DMS114 treated with DMSO at 0.1 percent for 48 hours (cell line): ENCODE measurements around the gene FAM83B.
"Not testable (repeated sequence)": the region's sequence is repeated elsewhere in the genome, so short reads cannot be mapped to it uniquely, and the experiment has no call there.

Experiments used
- DNase-seq: peaks from one replicate; lab custom pipeline; 2025; ENCODE audit not compliant: unreplicated experiment; lab: John Stamatoyannopoulos, UW

Gene FAM83B

GRCh38 chr6:54896302-54896701 is 49.7 kb downstream of the FAM83B start:
- DNase-seq, result no peak

- no peak for DNase-seq
Observed at GRCh38 chr6:54897462-54898189, 51.1 kb downstream of the FAM83B start.

- DNase-seq, result no peak
Observed at GRCh38 chr6:54898767-54899166, 52.2 kb downstream of the FAM83B start.

GRCh38 chr6:54899442-54899841 is 52.9 kb downstream of the FAM83B start:
- DNase-seq, result no peak

- DNase-seq, result no peak
Observed at GRCh38 chr6:54899986-54900385, 53.4 kb downstream of the FAM83B start.

- DNase-seq, result no peak
Observed at GRCh38 chr6:54900666-54901065, 54.1 kb downstream of the FAM83B start.

GRCh38 chr6:54903884-54904283 is 57.3 kb downstream of the FAM83B start:
- DNase-seq, result no peak

- DNase-seq, result no peak
Observed at GRCh38 chr6:54907355-54907754, 60.8 kb downstream of the FAM83B start.

- DNase-seq, result no peak
Observed at GRCh38 chr6:54909184-54909583, 62.6 kb downstream of the FAM83B start.

GRCh38 chr6:54910431-54910884 is 63.9 kb downstream of the FAM83B start:
- DNase-seq, result no peak

- DNase-seq, result no peak
Observed at GRCh38 chr6:54910921-54911320, 64.3 kb downstream of the FAM83B start.

- no peak for DNase-seq
Observed at GRCh38 chr6:54913211-54913610, 66.6 kb downstream of the FAM83B start.

- no peak for DNase-seq
Observed at GRCh38 chr6:54916858-54917257, 70.3 kb downstream of the FAM83B start.

GRCh38 chr6:54920628-54921027 is 74.1 kb downstream of the FAM83B start:
- no peak for DNase-seq

GRCh38 chr6:54921891-54922290 is 75.3 kb downstream of the FAM83B start:
- no peak for DNase-seq

- DNase-seq, result no peak
Observed at GRCh38 chr6:54929245-54929909, 82.8 kb downstream of the FAM83B start.

- DNase-seq, result no peak
Observed at GRCh38 chr6:54932622-54933021, 86.1 kb downstream of the FAM83B start.

GRCh38 chr6:54935739-54936138 is 89.2 kb downstream of the FAM83B start:
- no peak for DNase-seq

- no peak for DNase-seq
Observed at GRCh38 chr6:54937371-54937770, 90.8 kb downstream of the FAM83B start.

GRCh38 chr6:54957698-54958097 is 111.1 kb downstream of the FAM83B start:
- no peak for DNase-seq

- DNase-seq, result no peak
Observed at GRCh38 chr6:54958446-54958845, 111.9 kb downstream of the FAM83B start.

- no peak for DNase-seq
Observed at GRCh38 chr6:54959820-54960219, 113.2 kb downstream of the FAM83B start.

- not testable (repeated sequence) for DNase-seq
Observed at GRCh38 chr6:54961372-54961771, 114.8 kb downstream of the FAM83B start.
